HFF-Myc (cell line): ENCODE data around the gene LBH.

Experiments
- DNase-seq: peaks from one replicate; pipeline ENCODE4 v3.0.0-alpha.2; 2011; ENCODE audit warnings: low read depth; ENCODE audit errors: extremely low read depth
- H3K4me3 ChIP-seq: replicated peaks from 2 replicates; pipeline ENCODE4 v1.5.1; 2011; ENCODE audit warnings: low read depth, mild to moderate bottlenecking, control low read depth, low read length
- TF ChIP-seq, protein P1 (sequence below): IDR thresholded peaks from 2 replicates; pipeline ENCODE4 v1.5.1; 2012; ENCODE audit warnings: mild to moderate bottlenecking, low read depth, low read length, control low read depth; ENCODE audit errors: missing control alignments

Gene LBH

DNA sequence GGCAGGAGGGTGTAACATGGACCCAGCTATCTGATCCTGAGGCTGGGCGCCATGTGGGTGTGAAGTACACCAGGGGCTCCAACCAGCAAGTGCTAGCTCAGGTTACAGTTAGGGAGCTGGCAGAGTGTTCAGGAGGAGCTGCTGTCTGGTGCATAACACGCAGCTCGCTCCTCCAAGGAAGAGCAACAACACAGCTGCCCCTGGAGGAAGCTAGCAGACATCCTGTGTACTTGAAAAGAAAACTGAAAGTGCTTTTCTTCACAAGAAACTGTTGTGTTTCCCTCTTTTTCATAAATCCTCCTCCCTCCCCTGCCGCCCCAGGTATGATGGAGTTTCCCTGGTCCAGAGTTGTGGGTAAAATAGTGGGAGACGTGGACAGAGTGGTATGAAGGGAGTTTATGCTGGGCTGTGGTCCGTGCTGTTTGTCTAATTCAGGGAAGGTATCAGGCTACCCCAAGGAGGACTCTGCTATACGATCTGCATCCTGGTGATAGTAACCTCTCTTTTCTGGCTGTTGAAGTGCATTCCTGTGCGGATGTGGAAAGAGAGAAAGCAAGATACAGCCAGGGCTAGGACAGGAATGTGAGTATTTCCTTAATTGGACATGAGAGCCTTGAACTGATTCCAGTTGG lies 6.1 kb upstream of the LBH start:
- TF ChIP-seq, protein P1, sequence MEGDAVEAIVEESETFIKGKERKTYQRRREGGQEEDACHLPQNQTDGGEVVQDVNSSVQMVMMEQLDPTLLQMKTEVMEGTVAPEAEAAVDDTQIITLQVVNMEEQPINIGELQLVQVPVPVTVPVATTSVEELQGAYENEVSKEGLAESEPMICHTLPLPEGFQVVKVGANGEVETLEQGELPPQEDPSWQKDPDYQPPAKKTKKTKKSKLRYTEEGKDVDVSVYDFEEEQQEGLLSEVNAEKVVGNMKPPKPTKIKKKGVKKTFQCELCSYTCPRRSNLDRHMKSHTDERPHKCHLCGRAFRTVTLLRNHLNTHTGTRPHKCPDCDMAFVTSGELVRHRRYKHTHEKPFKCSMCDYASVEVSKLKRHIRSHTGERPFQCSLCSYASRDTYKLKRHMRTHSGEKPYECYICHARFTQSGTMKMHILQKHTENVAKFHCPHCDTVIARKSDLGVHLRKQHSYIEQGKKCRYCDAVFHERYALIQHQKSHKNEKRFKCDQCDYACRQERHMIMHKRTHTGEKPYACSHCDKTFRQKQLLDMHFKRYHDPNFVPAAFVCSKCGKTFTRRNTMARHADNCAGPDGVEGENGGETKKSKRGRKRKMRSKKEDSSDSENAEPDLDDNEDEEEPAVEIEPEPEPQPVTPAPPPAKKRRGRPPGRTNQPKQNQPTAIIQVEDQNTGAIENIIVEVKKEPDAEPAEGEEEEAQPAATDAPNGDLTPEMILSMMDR: no peak
- no peak for DNase-seq
- H3K4me3 ChIP-seq: peak overlapping the region; percentile 29

DNA sequence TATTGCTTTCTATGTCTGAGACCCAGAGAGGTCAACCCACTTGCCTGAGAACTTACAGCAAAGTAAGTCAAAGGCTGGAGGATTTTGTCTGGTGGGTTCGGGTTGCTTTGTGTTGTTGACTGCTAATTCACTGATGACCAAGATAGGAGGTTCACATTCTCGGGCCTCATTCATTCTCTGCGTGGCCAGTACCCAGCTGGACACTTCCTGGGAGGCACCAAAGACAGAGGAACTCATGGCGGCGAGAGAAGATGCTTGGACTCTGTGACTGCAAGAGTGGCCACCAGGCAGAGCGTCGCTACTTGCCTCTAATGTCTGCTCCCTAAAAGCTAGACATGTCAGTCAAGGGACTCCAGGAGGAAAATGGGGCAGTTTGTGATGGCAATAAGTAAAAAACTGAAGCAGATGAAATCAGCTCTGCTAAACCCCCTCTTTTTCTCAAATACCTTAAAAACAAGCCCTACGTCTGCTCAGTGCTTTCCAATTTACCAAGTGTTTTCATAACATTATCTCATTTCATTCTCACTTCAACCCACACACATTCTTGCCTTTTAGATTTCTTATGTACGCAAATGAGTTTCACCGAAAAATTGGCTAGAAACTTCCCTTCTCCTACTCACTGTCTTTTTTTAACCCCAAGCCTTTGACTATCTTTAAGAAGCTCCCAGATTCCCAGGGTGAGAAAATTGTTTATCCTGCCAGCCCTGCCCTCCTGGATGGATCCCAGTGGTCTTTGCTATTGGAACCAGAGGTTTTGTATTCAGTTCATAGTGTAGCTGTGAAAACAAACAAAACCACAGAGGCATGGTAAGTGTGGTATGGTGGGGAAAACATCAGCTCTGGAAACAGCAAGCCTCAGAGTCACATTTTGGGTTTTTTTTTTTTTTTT lies 4.9 kb upstream of the LBH start:
- H3K4me3 ChIP-seq: no peak overlapping the region
- TF ChIP-seq, protein P1: no peak
- DNase-seq: no peak

DNA sequence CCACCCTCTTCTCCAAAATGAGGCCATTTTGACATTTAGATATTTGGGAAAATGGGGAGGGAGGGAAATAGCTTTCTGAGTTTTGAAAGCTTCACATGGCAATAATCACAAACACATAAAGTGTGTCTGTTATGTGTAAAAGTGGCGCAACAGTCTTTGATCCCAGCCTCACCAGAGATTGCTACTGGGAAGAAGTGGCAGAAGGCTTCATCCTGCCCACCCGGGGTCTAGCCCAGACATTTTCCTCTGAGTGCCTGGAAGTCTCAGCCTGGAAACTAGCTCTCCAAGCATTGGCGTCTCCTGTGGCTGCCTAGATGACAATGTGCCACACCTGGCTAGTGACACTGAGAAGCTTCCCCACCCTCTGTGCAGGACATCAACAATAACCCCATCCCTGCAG lies 1.7 kb upstream of the LBH start:
- no peak overlapping the region for H3K4me3 ChIP-seq
- no peak for DNase-seq
- TF ChIP-seq, protein P1: no peak

DNA sequence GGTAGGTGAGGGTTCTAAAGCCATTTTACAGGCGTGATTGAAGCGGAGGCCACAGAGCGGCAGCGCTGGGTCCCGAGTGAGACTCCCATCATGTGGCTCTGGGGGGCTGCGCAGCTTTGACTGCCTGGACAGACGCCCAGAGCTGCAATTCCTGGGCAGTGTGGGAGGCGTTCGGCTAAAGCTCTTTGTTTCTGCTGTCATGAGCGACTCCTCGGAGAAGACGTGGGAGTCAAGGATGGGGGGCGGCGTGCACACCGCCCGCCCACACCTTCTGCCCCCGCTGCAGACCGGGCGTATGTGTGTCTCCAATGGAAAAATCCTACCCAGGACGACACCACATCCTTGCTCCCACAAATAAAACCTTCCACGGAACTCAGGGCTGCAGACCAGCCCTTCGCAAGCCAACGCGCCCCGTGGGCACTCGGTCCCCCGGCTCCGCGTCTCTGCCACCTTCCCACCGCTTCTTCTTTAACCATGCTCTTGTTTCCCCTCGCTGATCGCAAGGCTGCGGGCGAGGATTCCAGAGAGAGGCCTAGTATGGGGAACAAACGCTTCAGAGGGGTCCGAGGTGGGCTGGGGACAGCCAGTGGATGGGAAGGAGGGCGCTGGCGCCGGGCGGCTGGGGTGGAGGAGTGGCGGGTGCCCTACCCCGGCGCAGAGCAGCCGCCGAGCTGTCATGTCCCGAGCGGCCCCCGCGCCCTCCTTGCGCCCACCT lies 680 bp upstream of the LBH start:
- peak overlapping the region; percentile 47 for H3K4me3 ChIP-seq
- DNase-seq: no peak
- TF ChIP-seq, protein P1: no peak

DNA sequence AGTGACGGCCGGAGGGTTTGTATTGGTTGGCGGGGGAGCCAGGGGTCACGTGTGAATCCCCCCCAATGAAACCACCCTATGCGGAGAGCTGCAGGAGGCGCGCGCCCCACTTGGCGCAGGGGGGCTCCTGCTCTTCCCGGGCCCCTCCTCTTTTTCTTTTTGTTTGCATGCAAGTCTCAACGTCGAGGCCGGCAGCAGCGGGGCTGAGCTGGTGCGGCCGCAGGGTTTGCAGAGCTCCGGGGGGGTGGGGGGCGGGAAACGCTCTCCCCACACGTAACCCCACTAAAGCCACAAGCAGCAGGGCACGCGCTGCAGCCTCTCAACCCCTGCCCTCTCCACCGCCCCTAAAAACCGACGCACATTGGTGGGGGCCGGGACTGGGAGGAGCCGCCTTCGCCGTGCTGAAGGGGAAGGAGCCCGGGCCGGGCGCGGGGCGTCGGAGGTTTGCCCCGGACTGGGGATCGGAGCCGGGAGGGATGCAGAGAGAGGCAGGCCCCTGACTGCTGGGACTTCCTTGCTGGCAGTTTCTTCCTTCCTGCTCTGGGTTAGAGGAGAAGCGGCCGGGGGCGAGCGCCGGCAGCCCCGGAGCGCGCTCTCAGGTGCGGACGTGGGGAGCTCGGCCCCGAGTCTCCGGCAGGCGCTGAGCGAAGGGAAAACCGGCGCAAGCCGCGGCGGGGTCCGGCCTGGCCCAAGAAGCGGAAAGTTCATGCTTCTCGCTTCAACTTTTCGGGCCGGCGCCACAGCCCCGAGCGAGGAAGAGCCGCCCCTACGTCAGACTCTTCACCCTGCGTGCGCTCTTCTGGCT lies 864 bp downstream of the LBH start:
- peak overlapping the region; percentile 47 for H3K4me3 ChIP-seq
- no peak for DNase-seq
- TF ChIP-seq, protein P1: no peak

DNA sequence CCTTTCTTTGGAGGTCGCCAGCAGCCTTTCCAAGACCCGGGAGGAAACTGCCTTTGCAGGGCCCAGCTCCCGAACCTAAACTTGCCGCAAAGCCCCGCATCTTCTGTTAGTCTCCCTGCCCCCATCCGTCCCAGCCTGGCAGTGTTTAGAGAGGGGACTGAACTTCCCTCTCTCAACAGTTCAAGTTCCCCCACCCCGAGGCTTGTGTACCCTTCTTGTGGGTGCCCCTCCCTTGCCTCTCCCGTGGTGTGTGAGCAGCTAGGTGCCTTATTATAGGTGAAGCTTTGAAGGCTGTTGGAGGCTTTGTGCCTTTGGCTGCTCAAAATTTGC lies 1.4 kb downstream of the LBH start:
- no peak for DNase-seq
- peak overlapping the region; percentile 47 for H3K4me3 ChIP-seq
- TF ChIP-seq, protein P1: no peak
